GM06990 (cell line): ENCODE data around the gene HS6ST2.

Experiments
- DNase-seq: peaks from one replicate; pipeline ENCODE4 v3.0.0-alpha.2; 2011; ENCODE audit not compliant: insufficient read length; ENCODE audit errors: extremely low read depth
- H3K27me3 ChIP-seq: replicated peaks from 2 replicates; pipeline ENCODE4 v1.6.0; 2011; ENCODE audit warnings: low read length; ENCODE audit not compliant: control insufficient read depth, insufficient read depth
- H3K36me3 ChIP-seq: 2 replicates; pipeline ENCODE4 v1.5.1; 2011; ENCODE audit warnings: low read length; ENCODE audit not compliant: control insufficient read depth, insufficient read depth
- H3K4me3 ChIP-seq: replicated peaks from 2 replicates; pipeline ENCODE4 v1.5.1; 2011; ENCODE audit warnings: low read depth, mild to moderate bottlenecking, control low read depth, low read length
- TF ChIP-seq, protein P1 (sequence below): IDR thresholded peaks from 2 replicates; pipeline ENCODE4 v1.5.1; 2011; ENCODE audit warnings: low read length, control low read depth, mild to moderate bottlenecking, inconsistent platforms; ENCODE audit not compliant: insufficient read depth, poor library complexity, severe bottlenecking

Gene HS6ST2

DNA sequence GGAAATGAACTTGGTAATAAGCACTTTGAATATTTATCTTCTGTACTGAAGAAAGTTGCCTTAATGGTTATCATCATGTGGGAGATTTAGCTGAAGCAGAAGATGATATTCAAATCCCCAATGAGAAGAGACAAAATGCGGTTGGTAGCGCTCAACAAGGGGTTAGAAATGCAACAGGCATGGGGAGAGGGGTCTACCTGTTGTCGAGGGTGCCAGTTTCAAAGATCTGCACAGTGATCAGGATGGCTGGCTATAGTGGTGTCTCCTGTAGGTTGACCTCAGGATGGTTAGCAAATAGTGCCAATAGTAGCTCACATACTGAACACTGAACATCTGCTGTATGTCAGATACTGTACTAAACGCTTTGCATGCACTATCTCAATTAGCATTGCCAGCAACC, 7.0 kb upstream of the HS6ST2 start:
- TF ChIP-seq, protein P1, sequence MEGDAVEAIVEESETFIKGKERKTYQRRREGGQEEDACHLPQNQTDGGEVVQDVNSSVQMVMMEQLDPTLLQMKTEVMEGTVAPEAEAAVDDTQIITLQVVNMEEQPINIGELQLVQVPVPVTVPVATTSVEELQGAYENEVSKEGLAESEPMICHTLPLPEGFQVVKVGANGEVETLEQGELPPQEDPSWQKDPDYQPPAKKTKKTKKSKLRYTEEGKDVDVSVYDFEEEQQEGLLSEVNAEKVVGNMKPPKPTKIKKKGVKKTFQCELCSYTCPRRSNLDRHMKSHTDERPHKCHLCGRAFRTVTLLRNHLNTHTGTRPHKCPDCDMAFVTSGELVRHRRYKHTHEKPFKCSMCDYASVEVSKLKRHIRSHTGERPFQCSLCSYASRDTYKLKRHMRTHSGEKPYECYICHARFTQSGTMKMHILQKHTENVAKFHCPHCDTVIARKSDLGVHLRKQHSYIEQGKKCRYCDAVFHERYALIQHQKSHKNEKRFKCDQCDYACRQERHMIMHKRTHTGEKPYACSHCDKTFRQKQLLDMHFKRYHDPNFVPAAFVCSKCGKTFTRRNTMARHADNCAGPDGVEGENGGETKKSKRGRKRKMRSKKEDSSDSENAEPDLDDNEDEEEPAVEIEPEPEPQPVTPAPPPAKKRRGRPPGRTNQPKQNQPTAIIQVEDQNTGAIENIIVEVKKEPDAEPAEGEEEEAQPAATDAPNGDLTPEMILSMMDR = no peak
- no peaks in the 10 kb centered on the region for H3K36me3 ChIP-seq
- no peaks in the 10 kb centered on the region for H3K27me3 ChIP-seq
- no peak overlapping the region for H3K4me3 ChIP-seq
- no peak for DNase-seq

DNA sequence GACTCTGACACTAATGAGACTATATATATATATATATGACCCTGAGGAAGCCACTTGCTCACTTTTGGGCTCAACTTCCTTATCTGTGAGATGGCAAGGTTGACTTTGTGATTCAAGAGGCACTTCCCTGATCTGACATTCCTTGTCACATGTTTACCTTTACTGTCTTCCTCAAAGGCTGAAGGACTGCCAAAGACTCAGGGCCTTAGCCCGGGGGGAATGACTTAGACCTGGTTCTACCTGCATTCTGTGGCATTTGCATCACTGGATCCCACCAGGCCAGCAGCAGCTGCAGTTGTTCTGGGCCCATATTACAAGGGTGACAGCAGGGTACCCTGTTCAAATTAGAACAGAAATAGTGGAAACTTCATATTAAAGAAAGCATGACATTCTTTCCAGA, 3.1 kb upstream of the HS6ST2 start:
- Histone ChIP-seq H3K4me3 (no peak overlapping the region), H3K27me3 (no peaks in the 10 kb centered on the region; the same call in none of the 2 replicates), H3K36me3 (no peaks in the 10 kb centered on the region)
- TF ChIP-seq, protein P1 = no peak
- no peak for DNase-seq

DNA sequence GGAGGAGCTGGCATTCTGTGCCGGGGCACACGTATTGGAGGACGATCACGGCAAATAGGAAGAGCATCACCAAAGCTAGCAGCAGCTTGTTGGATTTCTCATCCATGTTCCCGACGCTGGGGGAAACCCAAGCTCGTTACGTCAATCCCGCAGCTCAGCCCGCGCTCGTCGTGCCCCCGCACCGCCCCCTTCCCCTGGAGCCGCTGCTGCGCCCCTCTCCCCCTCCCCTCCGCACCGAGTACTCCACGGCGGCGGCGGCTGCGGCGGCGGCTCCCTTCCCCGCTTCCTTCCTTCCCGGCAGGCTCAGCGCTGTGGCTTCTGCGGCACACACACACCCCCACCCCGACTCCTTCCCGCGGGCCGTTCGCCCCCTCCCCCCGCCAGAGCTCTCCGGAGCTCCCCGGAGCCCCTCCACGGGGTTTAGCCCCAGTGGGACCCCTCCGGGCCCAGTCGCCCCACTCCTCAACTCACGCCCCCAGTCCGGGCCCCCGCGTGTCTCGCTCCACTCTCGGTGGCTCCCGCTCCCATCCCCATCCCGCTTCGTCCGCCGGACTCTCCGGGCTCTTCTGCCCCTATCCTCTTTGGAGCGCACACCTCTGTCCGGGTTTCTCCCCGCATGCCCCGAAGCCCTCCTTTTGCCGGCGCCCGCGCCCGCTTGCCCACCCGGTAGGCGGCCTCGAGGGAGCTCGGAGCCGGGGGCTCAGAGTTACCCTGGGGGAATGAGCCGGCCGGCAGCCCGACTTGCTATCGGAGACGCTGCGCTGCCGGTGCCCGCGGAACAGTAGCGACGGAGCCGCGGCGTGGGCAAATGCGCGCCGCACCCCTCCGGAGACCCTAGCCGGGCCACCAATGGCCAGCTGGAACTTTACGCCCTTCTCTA, 978 bp downstream of the HS6ST2 start:
- TF ChIP-seq, protein P1 = no peak
- Histone ChIP-seq H3K36me3 (no peaks in the 10 kb centered on the region), H3K4me3 (no peak overlapping the region), H3K27me3 (no peaks in the 10 kb centered on the region; the same call in none of the 2 replicates)
- DNase-seq = no peak

DNA sequence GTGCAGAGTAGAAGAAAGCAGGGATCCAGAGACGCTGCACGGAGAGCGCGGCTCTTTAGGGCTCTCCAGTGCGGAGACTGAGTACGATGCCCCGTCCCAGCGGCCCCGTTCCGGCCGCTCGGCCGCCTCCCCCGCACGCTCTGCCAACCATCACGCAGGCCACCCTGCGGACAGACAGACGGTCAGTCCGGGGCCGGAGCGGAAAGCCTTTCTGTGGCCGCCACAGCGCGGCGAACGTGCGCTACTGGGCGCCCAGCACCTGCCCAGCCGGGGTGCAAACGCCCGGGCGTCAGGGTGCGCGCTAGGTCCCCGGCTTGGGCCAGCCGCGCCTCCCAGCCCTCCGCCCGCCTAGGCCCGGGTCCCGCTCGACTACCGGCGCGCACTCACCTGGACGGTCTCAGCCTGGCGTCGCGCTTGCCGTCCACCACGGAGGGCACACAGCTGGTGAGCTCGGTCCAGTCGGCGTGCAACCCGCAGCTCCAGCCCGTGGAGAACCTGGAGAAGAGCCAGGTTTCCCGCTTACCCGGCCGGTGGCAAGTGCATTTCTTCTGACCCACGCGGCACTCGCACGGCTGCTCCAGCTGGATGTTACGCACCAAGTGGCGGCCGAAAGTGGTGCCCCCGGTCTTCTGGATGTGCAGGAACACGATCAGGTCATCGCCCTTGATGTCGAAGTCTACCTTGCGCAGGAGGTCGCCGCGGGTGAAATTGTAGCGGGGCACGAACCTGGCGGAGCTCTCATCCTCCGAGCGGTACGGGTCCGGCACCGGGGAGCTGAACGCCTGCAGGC, 1.8 kb downstream of the HS6ST2 start:
- Histone ChIP-seq H3K27me3 (no peaks in the 10 kb centered on the region; the same call in none of the 2 replicates), H3K4me3 (no peak overlapping the region), H3K36me3 (no peaks in the 10 kb centered on the region)
- TF ChIP-seq, protein P1 = no peak
- peak; percentile 6 for DNase-seq

DNA sequence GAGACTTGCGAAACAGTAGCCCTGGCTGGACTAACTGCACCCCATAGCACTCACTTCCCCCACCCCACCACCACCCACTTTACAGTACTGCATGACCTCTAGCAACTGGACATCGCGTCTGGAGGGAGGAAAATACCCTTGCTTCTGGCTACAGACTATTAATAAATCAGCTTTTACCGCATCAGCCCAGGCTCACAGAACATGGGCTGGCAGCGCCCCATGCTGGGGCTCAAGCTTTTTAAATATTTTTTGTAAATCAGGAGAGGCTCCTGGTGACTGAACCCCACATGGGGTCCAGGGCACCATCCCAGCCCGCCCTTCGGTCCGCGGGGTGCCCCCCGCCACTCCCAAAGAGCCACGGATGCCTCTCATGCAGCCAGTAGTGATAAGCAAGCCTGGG, 2.7 kb downstream of the HS6ST2 start:
- TF ChIP-seq, protein P1 = no peak
- no peak overlapping the region for H3K4me3 ChIP-seq
- no peak for DNase-seq
- no peaks in the 10 kb centered on the region for H3K36me3 ChIP-seq
- H3K27me3 ChIP-seq = no peaks in the 10 kb centered on the region; the same call in none of the 2 replicates
